ENCODE data around the gene MTRFR.
"Not testable (repeated sequence)": the region's sequence is repeated elsewhere in the genome, so short reads cannot be mapped to it uniquely, and the experiment has no call there.

Gene MTRFR

GRCh38 chr12:123250471-123251383 lies 17.5 kb downstream of the MTRFR start:
- no peak for DNase-seq

- no peak for DNase-seq
These were observed 18.3 kb downstream of the MTRFR start for GRCh38 chr12:123251403-123252076.

GRCh38 chr12:123252365-123252764 lies 19.1 kb downstream of the MTRFR start:
- not testable (repeated sequence) for DNase-seq

- DNase-seq, result no peak
These were observed 20.6 kb downstream of the MTRFR start for GRCh38 chr12:123253641-123254459.

GRCh38 chr12:123254853-123255446 lies 21.7 kb downstream of the MTRFR start:
- no peak for DNase-seq

GRCh38 chr12:123258593-123258992 lies 25.4 kb downstream of the MTRFR start:
- DNase-seq, result no peak

GRCh38 chr12:123260081-123260480 lies 26.8 kb downstream of the MTRFR start:
- DNase-seq, result no peak

- no peak for DNase-seq
These were observed 28.0 kb downstream of the MTRFR start for GRCh38 chr12:123261196-123261595.

- no peak for DNase-seq
These were observed 30.1 kb downstream of the MTRFR start for GRCh38 chr12:123263196-123263817.

- peak; percentile 38 for DNase-seq
These were observed 31.4 kb downstream of the MTRFR start for GRCh38 chr12:123264642-123265041.

- DNase-seq, result no peak
These were observed 32.8 kb downstream of the MTRFR start for GRCh38 chr12:123265851-123266678.

GRCh38 chr12:123266679-123267277 lies 33.5 kb downstream of the MTRFR start:
- no peak for DNase-seq

- DNase-seq, result no peak
These were observed 34.2 kb downstream of the MTRFR start for GRCh38 chr12:123267335-123267920.

- DNase-seq, result peak; percentile 27
These were observed 35.0 kb downstream of the MTRFR start for GRCh38 chr12:123267991-123268843.

GRCh38 chr12:123268850-123269249 lies 35.6 kb downstream of the MTRFR start:
- DNase-seq, result no peak

- DNase-seq, result peak; percentile 74
These were observed 36.2 kb downstream of the MTRFR start for GRCh38 chr12:123269395-123269892.

GRCh38 chr12:123269896-123270213 lies 36.6 kb downstream of the MTRFR start:
- no peak for DNase-seq

GRCh38 chr12:123270214-123271000 lies 37.2 kb downstream of the MTRFR start:
- DNase-seq, result peak; percentile 36

Measured in hematopoietic multipotent progenitor cell treated with erythropoietin and hydrocortisone succinate and interleukin-3 and kit ligand, for 8 days (in vitro differentiated cells).